ENCODE data around the gene TRPV5.

TRPV5 gene

GRCh38 chr7:142870566-142871259 is 62.8 kb downstream of the TRPV5 start:
- no peak for DNase-seq (ENCODE audit: low spot score)

- no peak for DNase-seq (ENCODE audit: low spot score)
These were observed 63.4 kb downstream of the TRPV5 start for GRCh38 chr7:142870147-142870559.

- DNase-seq (ENCODE audit: low spot score), result no peak
These were observed 64.1 kb downstream of the TRPV5 start for GRCh38 chr7:142869434-142869833.

GRCh38 chr7:142868986-142869415 is 64.5 kb downstream of the TRPV5 start:
- no peak for DNase-seq (ENCODE audit: low spot score)

GRCh38 chr7:142868188-142868985 is 65.2 kb downstream of the TRPV5 start:
- DNase-seq (ENCODE audit: low spot score), result no peak

- no peak for DNase-seq (ENCODE audit: low spot score)
These were observed 66.0 kb downstream of the TRPV5 start for GRCh38 chr7:142867398-142868187.

GRCh38 chr7:142867097-142867378 is 66.5 kb downstream of the TRPV5 start:
- no peak for DNase-seq (ENCODE audit: low spot score)

GRCh38 chr7:142866361-142867096 is 67.0 kb downstream of the TRPV5 start:
- no peak for DNase-seq (ENCODE audit: low spot score)

GRCh38 chr7:142865766-142866165 is 67.8 kb downstream of the TRPV5 start:
- no peak for DNase-seq (ENCODE audit: low spot score)

GRCh38 chr7:142864980-142865747 is 68.4 kb downstream of the TRPV5 start:
- DNase-seq (ENCODE audit: low spot score), result no peak

- no peak for DNase-seq (ENCODE audit: low spot score)
These were observed 69.5 kb downstream of the TRPV5 start for GRCh38 chr7:142863891-142864685.

- DNase-seq (ENCODE audit: low spot score), result no peak
These were observed 70.7 kb downstream of the TRPV5 start for GRCh38 chr7:142862786-142863400.

- no peak for DNase-seq (ENCODE audit: low spot score)
These were observed 71.2 kb downstream of the TRPV5 start for GRCh38 chr7:142862351-142862750.

- DNase-seq (ENCODE audit: low spot score), result no peak
These were observed 72.6 kb downstream of the TRPV5 start for GRCh38 chr7:142860968-142861367.

- no peak for DNase-seq (ENCODE audit: low spot score)
These were observed 73.7 kb downstream of the TRPV5 start for GRCh38 chr7:142859829-142860228.

- DNase-seq (ENCODE audit: low spot score), result no peak
These were observed 74.1 kb downstream of the TRPV5 start for GRCh38 chr7:142859411-142859810.

All from CD4-positive, alpha-beta T cell treated with Interleukin-6 at 100 ng/mL for 8 hours (primary cell).